HG02973 (cell line): ENCODE results near the gene ZNF789.
A peak's percentile ranks its signal among the peaks of the same experiment; 100 is the strongest.

Experiments
- ATAC-seq: cut with Tn5 transposase; IDR thresholded peaks from one replicate; pipeline ENCODE4 v1.9.1; 2021; ENCODE audit warnings: moderate library complexity; ENCODE audit not compliant: unreplicated experiment

ZNF789 gene

GRCh38 chr7:99457650-99458493 is 14.8 kb upstream of the ZNF789 start:
- ATAC-seq, result no peak

- no peak for ATAC-seq
Observed at GRCh38 chr7:99459087-99459486, 13.6 kb upstream of the ZNF789 start.

GRCh38 chr7:99460651-99461050 is 12.0 kb upstream of the ZNF789 start:
- ATAC-seq, result no peak

- no peak for ATAC-seq
Observed at GRCh38 chr7:99461221-99461620, 11.5 kb upstream of the ZNF789 start.

GRCh38 chr7:99465421-99465768 is 7.3 kb upstream of the ZNF789 start:
- peak; percentile 8 for ATAC-seq

- no peak for ATAC-seq
Observed at GRCh38 chr7:99468336-99468918, 4.3 kb upstream of the ZNF789 start.

- no peak for ATAC-seq
Observed at GRCh38 chr7:99469381-99470065, 3.2 kb upstream of the ZNF789 start.

- ATAC-seq, result peak; percentile 24
Observed at GRCh38 chr7:99473315-99473596, 566 bp downstream of the ZNF789 start.

GRCh38 chr7:99476107-99476506 is 3.4 kb downstream of the ZNF789 start:
- no peak for ATAC-seq

- ATAC-seq, result no peak
Observed at GRCh38 chr7:99478464-99479440, 6.1 kb downstream of the ZNF789 start.

GRCh38 chr7:99485094-99485493 is 12.4 kb downstream of the ZNF789 start:
- no peak for ATAC-seq

GRCh38 chr7:99489235-99489634 is 16.5 kb downstream of the ZNF789 start:
- ATAC-seq, result no peak

- ATAC-seq, result no peak
Observed at GRCh38 chr7:99490878-99491277, 18.2 kb downstream of the ZNF789 start.

GRCh38 chr7:99493823-99494222 is 21.1 kb downstream of the ZNF789 start:
- no peak for ATAC-seq

GRCh38 chr7:99497766-99498545 is 25.3 kb downstream of the ZNF789 start:
- no peak for ATAC-seq

- no peak for ATAC-seq
Observed at GRCh38 chr7:99498546-99498944, 25.9 kb downstream of the ZNF789 start.

GRCh38 chr7:99499371-99499720 is 26.7 kb downstream of the ZNF789 start:
- peak; percentile 10 for ATAC-seq

GRCh38 chr7:99499721-99500636 is 27.3 kb downstream of the ZNF789 start, which contains the start of gene ZNF394:
TSS of gene ZNF394 (minus strand) at chr7:99500281. CDS start at chr7:99500093, 188 bp downstream.
- ATAC-seq, result peak; percentile 34

GRCh38 chr7:99500637-99501009 is 27.9 kb downstream of the ZNF789 start:
- no peak for ATAC-seq
